Lower leg skin (tissue), 3 donors: ENCODE measurements around the gene KLK13.

Experiments used
- POLR2A ChIP-seq, 2 donors: fragments of 450-650 bp; IDR thresholded peaks; one replicate each; pipeline ENCODE4 v1.6.1; 2016 to 2017; ENCODE audit warnings: antibody characterized with exemption in 2 of 2, mild to moderate bottlenecking in 1 of 2, moderate library complexity in 1 of 2
- TF ChIP-seq, protein P1 (sequence below), 3 donors: fragments of 450-650 bp; IDR thresholded peaks; one replicate each; pipeline ENCODE4 v1.5.1; 2016; ENCODE audit warnings: antibody characterized with exemption in 3 of 3, mild to moderate bottlenecking in 3 of 3, moderate library complexity in 2 of 3

GRCh38 chr19:51100601-51101000 lies 35.7 kb upstream of the KLK13 start:
- TF ChIP-seq, protein P1, sequence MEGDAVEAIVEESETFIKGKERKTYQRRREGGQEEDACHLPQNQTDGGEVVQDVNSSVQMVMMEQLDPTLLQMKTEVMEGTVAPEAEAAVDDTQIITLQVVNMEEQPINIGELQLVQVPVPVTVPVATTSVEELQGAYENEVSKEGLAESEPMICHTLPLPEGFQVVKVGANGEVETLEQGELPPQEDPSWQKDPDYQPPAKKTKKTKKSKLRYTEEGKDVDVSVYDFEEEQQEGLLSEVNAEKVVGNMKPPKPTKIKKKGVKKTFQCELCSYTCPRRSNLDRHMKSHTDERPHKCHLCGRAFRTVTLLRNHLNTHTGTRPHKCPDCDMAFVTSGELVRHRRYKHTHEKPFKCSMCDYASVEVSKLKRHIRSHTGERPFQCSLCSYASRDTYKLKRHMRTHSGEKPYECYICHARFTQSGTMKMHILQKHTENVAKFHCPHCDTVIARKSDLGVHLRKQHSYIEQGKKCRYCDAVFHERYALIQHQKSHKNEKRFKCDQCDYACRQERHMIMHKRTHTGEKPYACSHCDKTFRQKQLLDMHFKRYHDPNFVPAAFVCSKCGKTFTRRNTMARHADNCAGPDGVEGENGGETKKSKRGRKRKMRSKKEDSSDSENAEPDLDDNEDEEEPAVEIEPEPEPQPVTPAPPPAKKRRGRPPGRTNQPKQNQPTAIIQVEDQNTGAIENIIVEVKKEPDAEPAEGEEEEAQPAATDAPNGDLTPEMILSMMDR (IDR thresholded peaks at IDR 0.05): no peak
- TF ChIP-seq POLR2A (IDR thresholded peaks at IDR 0.05): no peak
